ENCODE data around the gene C18orf54. TPM values are rescaled to one million over a fixed set of nuclear protein-coding genes. Genes with fewer than 3 reads are reported as not detected.
A peak's percentile ranks its signal among the peaks of the same experiment; 100 is the strongest.

C18orf54 gene
- total and polyA plus RNA-seq, 2 of the 4 experiments (the other 2 are of a cell fraction) = 2.2 to 3.0 TPM

DNA sequence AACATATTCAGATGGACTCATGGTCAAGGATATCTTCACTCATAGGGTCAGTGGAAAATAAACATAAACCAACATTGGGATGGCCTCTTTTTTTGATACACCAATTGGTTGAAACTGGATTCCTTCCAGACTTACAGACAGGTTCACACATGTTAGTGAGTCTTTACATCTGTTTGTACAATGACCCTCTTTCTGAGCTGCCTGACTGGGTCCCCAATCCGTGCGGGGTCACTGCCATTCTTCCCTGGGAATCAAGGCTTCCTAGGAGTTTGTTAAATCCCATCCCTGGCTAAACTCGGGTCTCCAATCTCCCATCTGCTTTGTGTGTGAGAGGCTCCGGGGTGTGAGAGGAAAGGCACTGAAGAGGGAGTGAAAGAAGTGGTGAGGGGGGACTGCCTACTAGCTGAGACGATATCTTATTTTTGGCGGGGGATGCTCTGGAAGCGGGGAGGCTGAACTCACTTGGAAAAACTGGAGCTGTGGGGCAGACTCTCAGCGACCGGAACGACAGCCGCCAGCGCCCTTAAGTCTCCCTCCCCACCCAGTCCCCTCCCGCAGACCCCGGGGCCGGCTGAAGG is 535 bp upstream of the C18orf54 start (continued):
- TF ChIP-seq USF2 (IDR thresholded peaks at IDR 0.05; ENCODE audit: low read depth, low read length) = no peak

DNA sequence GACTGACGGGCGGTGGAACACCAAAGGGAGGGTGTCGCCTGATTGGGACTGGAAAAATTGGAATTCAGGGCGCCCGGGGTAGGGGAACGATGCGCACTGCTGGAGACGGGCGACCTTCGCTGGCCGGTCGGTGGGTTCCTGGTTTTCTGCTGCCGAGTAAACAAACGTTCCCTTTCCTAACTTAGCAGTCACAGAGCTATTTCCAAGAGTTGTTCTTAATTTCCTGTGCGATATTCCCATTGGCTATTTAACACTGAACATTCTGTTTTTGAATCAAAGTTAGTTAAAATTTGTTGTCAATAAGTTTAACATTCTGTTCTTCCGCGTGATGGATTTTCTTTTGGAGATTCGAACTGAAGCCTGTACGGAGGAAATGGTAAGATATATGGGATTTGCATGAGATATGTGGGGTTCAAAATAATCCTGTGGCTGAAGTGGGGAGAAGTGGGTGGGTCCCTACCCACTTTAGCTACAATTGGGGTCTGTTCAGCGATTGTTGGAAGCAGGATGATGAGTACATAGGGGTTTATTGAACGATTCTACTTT is 862 bp downstream of the C18orf54 start:
- dilution Hi-C loops (cut with HindIII; ENCODE audit: low sequenced_read_pairs, unreplicated experiment) = no loop called here

More for the DNA sequence above, 862 bp downstream of the C18orf54 start:
- peak overlapping the region; percentile 55 for H3K27ac ChIP-seq (ENCODE audit: insufficient read depth, low read length)
- no peak overlapping the region for H2AK9ac ChIP-seq (replicated peaks; ENCODE audit: low read depth, low read length, poor library complexity)
- H4K91ac ChIP-seq (ENCODE audit: insufficient read depth, low read depth, low read length) = no peak overlapping the region
- no TSS peak for BruUV-seq (replicated peaks)
- H3K4me3 ChIP-seq (ENCODE audit: insufficient read depth, low read depth, low read length) = peak overlapping the region; percentile 68
- peak overlapping the region; percentile 44 for H3K4ac ChIP-seq (ENCODE audit: low read depth, low read length)
- H3K4me1 ChIP-seq (ENCODE audit: control insufficient read depth, insufficient read depth, low read length) = no peaks in the 10 kb centered on the region
- intact Hi-C loops (cut with micrococcal nuclease) = loop anchor here (5.0 to 10.0 kb wide), 2 partner anchors 136 to 486 kb away; partner anchors contain the start of gene MBD2
- TF ChIP-seq, protein P1, sequence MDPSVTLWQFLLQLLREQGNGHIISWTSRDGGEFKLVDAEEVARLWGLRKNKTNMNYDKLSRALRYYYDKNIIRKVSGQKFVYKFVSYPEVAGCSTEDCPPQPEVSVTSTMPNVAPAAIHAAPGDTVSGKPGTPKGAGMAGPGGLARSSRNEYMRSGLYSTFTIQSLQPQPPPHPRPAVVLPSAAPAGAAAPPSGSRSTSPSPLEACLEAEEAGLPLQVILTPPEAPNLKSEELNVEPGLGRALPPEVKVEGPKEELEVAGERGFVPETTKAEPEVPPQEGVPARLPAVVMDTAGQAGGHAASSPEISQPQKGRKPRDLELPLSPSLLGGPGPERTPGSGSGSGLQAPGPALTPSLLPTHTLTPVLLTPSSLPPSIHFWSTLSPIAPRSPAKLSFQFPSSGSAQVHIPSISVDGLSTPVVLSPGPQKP (IDR thresholded peaks at IDR 0.05; ENCODE audit: borderline replicate concordance, low read depth, low read length) = no peak
- TF ChIP-seq CEBPB (IDR thresholded peaks at IDR 0.05; ENCODE audit: low read depth, low read length) (no peak), USF2 (IDR thresholded peaks at IDR 0.05; ENCODE audit: low read depth, low read length) (no peak), CTCF (conservative IDR thresholded peaks at IDR 0.05; ENCODE audit: low read depth, low read length) (no peak), NFE2L2 (IDR thresholded peaks at IDR 0.05; ENCODE audit: low read depth, low read length) (no peak), MAFK (IDR thresholded peaks at IDR 0.05; ENCODE audit: low read depth, low read length) (no peak), BHLHE40 (IDR thresholded peaks at IDR 0.05; ENCODE audit: low read depth, low read length) (no peak), FOS (IDR thresholded peaks at IDR 0.05; ENCODE audit: low read depth, low read length) (no peak), POLR2A (IDR thresholded peaks at IDR 0.05; ENCODE audit: low read depth, low read length) (no peak), MXI1 (IDR thresholded peaks at IDR 0.05; ENCODE audit: borderline replicate concordance, low read depth, low read length) (no peak)
- H3K79me1 ChIP-seq (ENCODE audit: low read depth in 1 of 2, low read length in 2 of 2) = peaks cover 3 to 6% of the 10 kb centered on the region in 2 experiments; a peak in 1 of 4 replicates
- H3K18ac ChIP-seq (ENCODE audit: low read depth, low read length) = 0 out of 2 replicates have a peak overlapping the region, but pooled peaks have one; percentile 26
- DNase-seq = peak; percentile 10
- peak overlapping the region; percentile 79; the same call in 1 of the 2 replicates for H3K14ac ChIP-seq (replicated peaks; ENCODE audit: low read depth, low read length)
- no peaks in the 10 kb centered on the region for H4K20me1 ChIP-seq (ENCODE audit: insufficient read depth, low read length)
- no peak overlapping the region for H2BK20ac ChIP-seq (ENCODE audit: low read depth, low read length)
- H3K4me2 ChIP-seq (ENCODE audit: low read depth, low read length) = peak overlapping the region; percentile 97
- peak overlapping the region; percentile 100 for H2AFZ ChIP-seq (replicated peaks; ENCODE audit: low read length, poor library complexity)
- H3K36me3 ChIP-seq (ENCODE audit: control insufficient read depth, insufficient read depth, low read length) = no peaks in the 10 kb centered on the region
- no peak overlapping the region; the same call in 1 of the 2 replicates for H2AK5ac ChIP-seq (ENCODE audit: low read depth, low read length)
- no peaks in the 10 kb centered on the region for H3K9me1 ChIP-seq (ENCODE audit: insufficient read depth, low read length)
- H4K5ac ChIP-seq (ENCODE audit: low read depth, low read length) = no peak overlapping the region
- H3K27me3 ChIP-seq (ENCODE audit: control insufficient read depth, insufficient read depth, low read length) = no peaks in the 10 kb centered on the region
- no peaks in the 10 kb centered on the region for H3K9me3 ChIP-seq (ENCODE audit: control insufficient read depth, insufficient read depth, low read length)
- no peak overlapping the region for H2BK15ac ChIP-seq (ENCODE audit: low read depth, low read length)
- peak overlapping the region; percentile 58 for H3K56ac ChIP-seq (ENCODE audit: extremely low read depth, insufficient read depth, low read length)
- in situ Hi-C loops (cut with MboI; ENCODE audit: low sequenced_read_pairs) = no loop called here
- 0 out of 2 replicates have a peak overlapping the region, but pooled peaks have one; percentile 3 for H2BK120ac ChIP-seq (ENCODE audit: low read depth, low read length)
- POLR2A ChIA-PET (ENCODE audit: unreplicated experiment) = no interaction called here
- peak overlapping the region; percentile 71 for H3K9ac ChIP-seq (ENCODE audit: low read depth, low read length)
- H3K23ac ChIP-seq (ENCODE audit: low read depth, low read length) = peak overlapping the region; percentile 66
- peak overlapping the region; percentile 19 for H2BK5ac ChIP-seq (ENCODE audit: low read depth, low read length, poor library complexity, severe bottlenecking)
- peak overlapping the region; percentile 2 to 91; a peak in 2 of 4 replicates for H4K8ac ChIP-seq (ENCODE audit: low read depth in 2 of 2, low read length in 2 of 2)
- CTCF ChIA-PET = no interaction called here
- 0% methylated on average over 3 of the region's 21 CpGs; no CpG with 5 or more reads in 1 of the 2 experiments for WGBS, 2 experiments (ENCODE audit: extremely low coverage in 2 of 2, insufficient read length in 1 of 2)
- ATAC-seq (ENCODE audit: low read depth) = no peak; the same call in 1 of the 2 replicates
